H9 (cell line): ENCODE results near the gene KIAA0513. TPM values are rescaled to one million over a fixed set of nuclear protein-coding genes. Genes with fewer than 3 reads are reported as not detected.

ENCODE experiments used
- DNase-seq: peaks from one replicate; pipeline ENCODE4 v3.0.0-alpha.2; 2017
- H2AFZ ChIP-seq: one replicate; pipeline ENCODE4 v1.6.1; 2013; ENCODE audit warnings: mild to moderate bottlenecking, low read length, control low read depth, moderate library complexity
- H2AK5ac ChIP-seq: 2 replicates; pipeline ENCODE4 v1.6.1; 2013; ENCODE audit warnings: low read length, control low read depth, mixed read lengths; ENCODE audit not compliant: insufficient read length
- H2BK120ac ChIP-seq: one replicate; pipeline ENCODE4 v1.6.1; 2013; ENCODE audit warnings: low read depth, mild to moderate bottlenecking, low read length, control low read depth, inconsistent platforms; ENCODE audit not compliant: poor library complexity, severe bottlenecking
- H2BK12ac ChIP-seq: 2 replicates; pipeline ENCODE4 v1.6.1; 2013; ENCODE audit warnings: low read length, control low read depth, mixed read lengths, low read depth; ENCODE audit not compliant: insufficient read length
- H2BK15ac ChIP-seq: 2 replicates; pipeline ENCODE4 v1.6.1; 2013; ENCODE audit warnings: low read depth, low read length, control low read depth
- H2BK20ac ChIP-seq: one replicate; pipeline ENCODE4 v1.6.1; 2013; ENCODE audit warnings: low read depth, mild to moderate bottlenecking, low read length, control low read depth, inconsistent platforms; ENCODE audit not compliant: poor library complexity, severe bottlenecking
- H2BK5ac ChIP-seq: 2 replicates; pipeline ENCODE4 v1.6.1; 2013; ENCODE audit warnings: low read length, control low read depth, mixed read lengths; ENCODE audit not compliant: insufficient read length
- H3K14ac ChIP-seq: 2 replicates; pipeline ENCODE4 v1.6.1; 2013; ENCODE audit warnings: low read length, control low read depth; ENCODE audit not compliant: insufficient read depth
- H3K18ac ChIP-seq: 2 replicates; pipeline ENCODE4 v1.6.1; 2013; ENCODE audit warnings: low read depth, mild to moderate bottlenecking, mixed read lengths, low read length, control low read depth; ENCODE audit not compliant: insufficient read length
- H3K23ac ChIP-seq: 2 replicates; pipeline ENCODE4 v1.6.1; 2013; ENCODE audit warnings: low read length, control low read depth, mixed read lengths, low read depth; ENCODE audit not compliant: insufficient read length
- H3K23me2 ChIP-seq: 2 replicates; pipeline ENCODE4 v1.6.1; 2013; ENCODE audit warnings: low read depth, mild to moderate bottlenecking, mixed read lengths, low read length, control low read depth; ENCODE audit not compliant: insufficient read length, poor library complexity, severe bottlenecking
- H3K27ac ChIP-seq: 2 replicates; pipeline ENCODE4 v1.5.1; 2013; ENCODE audit warnings: low read length, control low read depth, mixed read lengths, low read depth; ENCODE audit not compliant: insufficient read length
- H3K27me3 ChIP-seq: 2 replicates; pipeline ENCODE4 v1.6.1; 2013; ENCODE audit warnings: low read length, control low read depth, inconsistent platforms; ENCODE audit not compliant: insufficient read depth
- H3K4ac ChIP-seq: 2 replicates; pipeline ENCODE4 v1.6.1; 2013; ENCODE audit warnings: low read depth, mild to moderate bottlenecking, control low read depth, inconsistent platforms, low read length, moderate library complexity
- H3K4me1 ChIP-seq: 2 replicates; pipeline ENCODE4 v1.6.1; 2013; ENCODE audit warnings: low read length, control low read depth, inconsistent platforms; ENCODE audit not compliant: insufficient read depth
- H3K4me2 ChIP-seq: 2 replicates; pipeline ENCODE4 v1.6.1; 2013; ENCODE audit warnings: low read length, control low read depth, mixed read lengths; ENCODE audit not compliant: insufficient read length, insufficient read depth
- H3K56ac ChIP-seq: 2 replicates; pipeline ENCODE4 v1.6.1; 2013; ENCODE audit warnings: low read depth, mild to moderate bottlenecking, mixed read lengths, low read length, control low read depth; ENCODE audit not compliant: insufficient read length
- H3K79me1 ChIP-seq: 2 replicates; pipeline ENCODE4 v1.6.1; 2013; ENCODE audit warnings: low read depth, mild to moderate bottlenecking, moderate library complexity, low read length, control low read depth, inconsistent platforms; ENCODE audit not compliant: insufficient read depth, poor library complexity, severe bottlenecking
- H3K79me2 ChIP-seq: 2 replicates; pipeline ENCODE4 v1.6.1; 2013; ENCODE audit warnings: low read length, control low read depth, inconsistent platforms; ENCODE audit not compliant: insufficient read depth
- H3K9ac ChIP-seq: 2 replicates; pipeline ENCODE4 v1.6.1; 2013; ENCODE audit warnings: low read length, control low read depth, mixed read lengths; ENCODE audit not compliant: insufficient read length; ENCODE audit errors: extremely low read depth
- H3K9me3 ChIP-seq: one replicate; pipeline ENCODE4 v1.6.1; 2013; ENCODE audit warnings: low read depth, low read length, inconsistent platforms; ENCODE audit not compliant: control insufficient read depth
- H3T11ph ChIP-seq: one replicate; pipeline ENCODE4 v1.6.1; 2013; ENCODE audit warnings: mild to moderate bottlenecking, low read length, control low read depth, inconsistent platforms
- H4K20me1 ChIP-seq: one replicate; pipeline ENCODE4 v1.6.1; 2013; ENCODE audit not compliant: control insufficient read depth, insufficient read length, insufficient read depth
- H4K5ac ChIP-seq: 2 replicates; pipeline ENCODE4 v1.6.1; 2013; ENCODE audit warnings: low read depth, mild to moderate bottlenecking, mixed read lengths, low read length, control low read depth; ENCODE audit not compliant: insufficient read length
- H4K8ac ChIP-seq: replicated peaks from 2 replicates; pipeline ENCODE4 v1.6.1; 2013; ENCODE audit warnings: low read length, control low read depth, mixed read lengths, low read depth; ENCODE audit not compliant: insufficient read length
- H4K91ac ChIP-seq: 2 replicates; pipeline ENCODE4 v1.6.1; 2013; ENCODE audit warnings: low read depth, mild to moderate bottlenecking, moderate library complexity, mixed read lengths, low read length, control low read depth; ENCODE audit not compliant: insufficient read length
- H3K27ac Mint-ChIP-seq, 3 experiments: 2 replicates in 2 of 3; 3 replicates in 1 of 3; pipeline ENCODE4 v1.8.0; 2020 to 2021; ENCODE audit warnings: mixed read lengths in 3 of 3, mild to moderate bottlenecking in 1 of 3, moderate library complexity in 1 of 3
- H3K27me3 Mint-ChIP-seq: 2 replicates; pipeline ENCODE4 v1.8.0; 2021; ENCODE audit warnings: low read depth, mild to moderate bottlenecking, moderate library complexity, mixed read lengths
- H3K36me3 Mint-ChIP-seq, 3 experiments: 2 replicates in 2 of 3; 3 replicates in 1 of 3; pipeline ENCODE4 v1.8.0; 2020 to 2021; ENCODE audit warnings: low read depth in 3 of 3, mixed read lengths in 3 of 3; ENCODE audit not compliant: insufficient read depth in 1 of 3
- H3K4me1 Mint-ChIP-seq, 2 experiments: 2 replicates each; pipeline ENCODE4 v1.8.0; 2020; ENCODE audit warnings: mixed read lengths in 2 of 2
- H3K4me3 Mint-ChIP-seq, 2 experiments: 2 replicates in 1 of 2; 3 replicates in 1 of 2; pipeline ENCODE4 v1.8.0; 2020 to 2021; ENCODE audit warnings: mild to moderate bottlenecking in 2 of 2, mixed read lengths in 2 of 2, moderate library complexity in 1 of 2
- H3K9me3 Mint-ChIP-seq, 2 experiments: 2 replicates in 1 of 2; 3 replicates in 1 of 2; pipeline ENCODE4 v1.8.0; 2020; ENCODE audit warnings: mild to moderate bottlenecking in 2 of 2, mixed read lengths in 2 of 2, moderate library complexity in 1 of 2
- CTCF ChIP-seq: fragments of 200-600 bp; sonication (generic); conservative IDR thresholded peaks from 3 replicates; pipeline ENCODE4 v1.8.0; 2021; ENCODE audit warnings: antibody characterized with exemption, mild to moderate bottlenecking
- WGBS: extraction: QIAGEN DNeasy Blood & Tissue Kit; methylation state at CpG from one replicate; pipeline ENCODE4 v1.1.7; 2013; ENCODE audit warnings: missing lambda C conversion rate, low lambda C conversion rate, mixed read lengths; ENCODE audit not compliant: insufficient read length; ENCODE audit errors: extremely low coverage; 5-methylcytosine and 5-hydroxymethylcytosine counted together
- total RNA-seq: library from RNA; stranded (reverse); gene quantifications from 2 replicates; pipeline ENCODE4 v1.2.1, GENCODE V29; 2021

Gene KIAA0513
- total RNA-seq, 1 experiment from 2014 or later = 4.7 TPM

GRCh38 chr16:85092851-85093250 lies 65.3 kb downstream of the KIAA0513 start:
- no peak overlapping the region for H3K4me3 Mint-ChIP-seq

More at GRCh38 chr16:85092851-85093250, 65.3 kb downstream of the KIAA0513 start:
- Histone ChIP-seq H4K20me1 (no peaks in the 10 kb centered on the region), H3K27ac (no peak overlapping the region), H3K56ac (no peak overlapping the region), H2BK15ac (no peak overlapping the region), H3K14ac (no peak overlapping the region), H2BK120ac (no peak overlapping the region), H4K5ac (no peak overlapping the region), H2AK5ac (no peak overlapping the region), H3T11ph (no peak overlapping the region), H2AFZ (no peak overlapping the region), H3K4me1 (no peaks in the 10 kb centered on the region), H3K4me2 (no peak overlapping the region), H3K9me3 (no peaks in the 10 kb centered on the region), H3K23ac (no peak overlapping the region), H3K79me2 (no peaks in the 10 kb centered on the region), H2BK5ac (no peak overlapping the region), H3K18ac (no peak overlapping the region), H3K79me1 (no peaks in the 10 kb centered on the region), H3K27me3 (no peaks in the 10 kb centered on the region), H4K8ac (no peak overlapping the region), H3K9ac (no peak overlapping the region), H4K91ac (no peak overlapping the region), H3K23me2 (no peaks in the 10 kb centered on the region), H3K4ac (no peak overlapping the region), H2BK20ac (no peak overlapping the region), H2BK12ac (no peak overlapping the region)
- no peak for DNase-seq
- Mint-ChIP-seq H3K27ac (peak overlapping the region in 1 of 3 experiments; percentile 55; a peak in 1 of 7 replicates), H3K4me1 (peaks cover 16% of the 10 kb centered on the region in 2 experiments), H3K36me3 (no peaks in the 10 kb centered on the region), H3K27me3 (peaks cover 52% of the 10 kb centered on the region), H3K9me3 (no peaks in the 10 kb centered on the region)
- WGBS = no CpG with 5 or more reads among the region's 18 CpGs
- no peak for TF ChIP-seq CTCF
